ENCODE results near the gene HPCAL1. TPM values are rescaled to one million over a fixed set of nuclear protein-coding genes. Genes with fewer than 3 reads are reported as not detected.
A peak's percentile ranks its signal among the peaks of the same experiment; 100 is the strongest.

Gene HPCAL1
- total and polyA plus RNA-seq, 2 of the 8 experiments (the other 6 are each of a cell fraction or from before 2014, with no cell fraction given): 5.8 to 8.6 TPM

GRCh38 chr2:10363861-10364610 lies 61.3 kb downstream of the HPCAL1 start:
- no peaks in the 10 kb centered on the region; a peak in 1 of 8 replicates for H3K36me3 ChIP-seq (ENCODE audit: control insufficient read depth in 2 of 4, insufficient read depth in 4 of 4, low read length in 3 of 4)

More at GRCh38 chr2:10363861-10364610, 61.3 kb downstream of the HPCAL1 start:
- Histone ChIP-seq H3K9me3 (ENCODE audit: insufficient read depth in 2 of 2, low read depth in 1 of 2, low read length in 1 of 2) (no peaks in the 10 kb centered on the region), H3K79me2 (ENCODE audit: control insufficient read depth in 1 of 2, insufficient read depth in 2 of 2, low read length in 2 of 2) (no peaks in the 10 kb centered on the region), H3K23me2 (ENCODE audit: low read depth, low read length) (peaks cover 3% of the 10 kb centered on the region; the same call in 1 of the 2 replicates), H3K27me3 (replicated peaks in 1 of 4; ENCODE audit: control insufficient read depth in 3 of 4, extremely low read depth in 1 of 4, insufficient read depth in 3 of 4, low read length in 3 of 4) (no peaks in the 10 kb centered on the region), H3K79me1 (ENCODE audit: low read depth, low read length) (peaks cover 7% of the 10 kb centered on the region), H2BK15ac (ENCODE audit: low read length) (no peak overlapping the region), H2BK5ac (ENCODE audit: low read depth, low read length) (no peak overlapping the region), H3K4me1 (replicated peaks in 1 of 4; ENCODE audit: control insufficient read depth in 3 of 4, insufficient read depth in 4 of 4, low read length in 3 of 4) (peaks cover 0 to 4% (median 0%) of the 10 kb centered on the region in 4 experiments; a peak in 1 of 7 replicates), H4K8ac (ENCODE audit: extremely low read depth, insufficient read depth, low read length) (no peak overlapping the region), H3K4me3 (ENCODE audit: extremely low read depth in 1 of 4, insufficient read depth in 2 of 4, low read depth in 3 of 4, low read length in 4 of 4) (no peak overlapping the region), H4K91ac (replicated peaks; ENCODE audit: insufficient read length, low read length) (no peak overlapping the region), H3K14ac (ENCODE audit: insufficient read length) (no peak overlapping the region), H4K5ac (ENCODE audit: insufficient read length, low read depth, low read length) (no peak overlapping the region), H3K4ac (replicated peaks; ENCODE audit: insufficient read length, low read depth, low read length) (no peak overlapping the region), H2BK120ac (replicated peaks; ENCODE audit: low read depth, low read length) (no peak overlapping the region), H3K9ac (replicated peaks in 1 of 4; ENCODE audit: extremely low read depth in 1 of 4, low read depth in 3 of 4, low read length in 3 of 4) (no peak overlapping the region), H2BK12ac (ENCODE audit: low read depth, low read length) (no peak overlapping the region), H3K23ac (ENCODE audit: insufficient read length) (no peak overlapping the region), H2BK20ac (ENCODE audit: low read length) (no peak overlapping the region; the same call in 1 of the 2 replicates), H3K27ac (ENCODE audit: low read depth, low read length) (no peak overlapping the region), H2AK5ac (ENCODE audit: low read depth, low read length) (0 out of 2 replicates have a peak overlapping the region, but pooled peaks have one; percentile 24), H2AFZ (ENCODE audit: low read length) (no peak overlapping the region), H4K20me1 (replicated peaks in 1 of 2; ENCODE audit: control insufficient read depth in 1 of 2, insufficient read depth in 2 of 2, low read length in 2 of 2) (peaks cover 0 to 4% of the 10 kb centered on the region in 2 experiments), H3K18ac (ENCODE audit: extremely low read depth, low read length) (no peak overlapping the region; the same call in 1 of the 2 replicates), H3K4me2 (ENCODE audit: insufficient read depth in 1 of 2, low read depth in 2 of 2, low read length in 2 of 2) (no peak overlapping the region), H3K56ac (replicated peaks; ENCODE audit: insufficient read length, low read depth, low read length) (no peak overlapping the region)
- no peak for FAIRE-seq
- TF ChIP-seq RNF2 (IDR thresholded peaks at IDR 0.05; ENCODE audit: borderline replicate concordance, low read depth, low read length, missing control alignments, poor library complexity, severe bottlenecking) (no peak), TAF7 (optimal IDR thresholded peaks at IDR 0.05; ENCODE audit: borderline replicate concordance, low read depth, low read length) (no peak), NANOG (IDR thresholded peaks at IDR 0.05; ENCODE audit: insufficient read depth, low read depth, low read length, poor library complexity, severe bottlenecking) (no peak), CTCF (IDR thresholded peaks at IDR 0.05; ENCODE audit: control extremely low read depth in 1 of 3, insufficient read depth in 1 of 3, low read depth in 1 of 3, low read length in 3 of 3) (no peak)
- DNase-seq (ENCODE audit: low read depth in 1 of 2, low spot score in 2 of 2): no peak
- CTCF ChIA-PET (ENCODE audit: partially characterized antibody): interaction anchor here (0.7 to 7.0 kb wide), 11 partner anchors 10 to 302 kb away, joined by 3 to 42 read pairs (median 4); no protein-coding TSS in a partner anchor
- 85% methylated on average over 13 of the region's 23 CpGs; no CpG with 5 or more reads in 1 of the 2 experiments for WGBS, 2 experiments (ENCODE audit: extremely low coverage in 1 of 2, insufficient coverage in 1 of 2, insufficient read length in 1 of 2, insufficient replicate concordance in 2 of 2, low coverage in 1 of 2, low lambda C conversion rate in 2 of 2, missing lambda C conversion rate in 1 of 2)
- POLR2A ChIA-PET (ENCODE audit: partially characterized antibody): interaction anchor here (0.6 to 1.3 kb wide), 2 partner anchors 10 to 223 kb away, joined by 3 to 4 read pairs; no protein-coding TSS in a partner anchor
